ENCODE results near the gene INAFM2.

The INAFM2 gene

GRCh38 chr15:40328751-40329150 is 5.3 kb downstream of the INAFM2 start:
- DNase-seq (ENCODE audit: low read depth in 2 of 2), result no peak

GRCh38 chr15:40329804-40330203 is 6.3 kb downstream of the INAFM2 start:
- DNase-seq (ENCODE audit: low read depth in 2 of 2), result no peak

- DNase-seq (ENCODE audit: low read depth in 2 of 2), result no peak
Observed at GRCh38 chr15:40330368-40330836, 6.9 kb downstream of the INAFM2 start.

GRCh38 chr15:40331026-40331425 is 7.5 kb downstream of the INAFM2 start:
- no peak for DNase-seq (ENCODE audit: low read depth in 2 of 2)

- DNase-seq (ENCODE audit: low read depth in 2 of 2), result no peak
Observed at GRCh38 chr15:40331637-40332036, 8.1 kb downstream of the INAFM2 start.

- no peak for DNase-seq (ENCODE audit: low read depth in 2 of 2)
Observed at GRCh38 chr15:40332113-40332781, 8.8 kb downstream of the INAFM2 start.

GRCh38 chr15:40333922-40334492 is 10.5 kb downstream of the INAFM2 start:
- no peak for DNase-seq (ENCODE audit: low read depth in 2 of 2)

GRCh38 chr15:40334541-40334940 is 11.0 kb downstream of the INAFM2 start:
- no peak for DNase-seq (ENCODE audit: low read depth in 2 of 2)

- DNase-seq (ENCODE audit: low read depth in 2 of 2), result no peak
Observed at GRCh38 chr15:40334941-40335795, 11.7 kb downstream of the INAFM2 start.

GRCh38 chr15:40335938-40336743 is 12.6 kb downstream of the INAFM2 start:
- no peak for DNase-seq (ENCODE audit: low read depth in 2 of 2)

- no peak for DNase-seq (ENCODE audit: low read depth in 2 of 2)
Observed at GRCh38 chr15:40336744-40337122, 13.2 kb downstream of the INAFM2 start.

GRCh38 chr15:40337597-40337996 is 14.1 kb downstream of the INAFM2 start:
- DNase-seq (ENCODE audit: low read depth in 2 of 2), result no peak

GRCh38 chr15:40338041-40338657 is 14.7 kb downstream of the INAFM2 start:
- peak; percentile 56 to 82 for DNase-seq (ENCODE audit: low read depth in 2 of 2)

GRCh38 chr15:40338921-40339620 is 15.6 kb downstream of the INAFM2 start:
- no peak for DNase-seq (ENCODE audit: low read depth in 2 of 2)

GRCh38 chr15:40339621-40339945 is 16.1 kb downstream of the INAFM2 start:
- DNase-seq (ENCODE audit: low read depth in 2 of 2), result no peak

GRCh38 chr15:40340038-40340739 is 16.7 kb downstream of the INAFM2 start:
- DNase-seq (ENCODE audit: low read depth in 2 of 2), result no peak

- no peak for DNase-seq (ENCODE audit: low read depth in 2 of 2)
Observed at GRCh38 chr15:40340740-40341400, 17.4 kb downstream of the INAFM2 start, which contains the start of gene CCDC9B. TSS of gene CCDC9B (minus strand) at chr15:40340939. CDS start at chr15:40340819, 120 bp downstream.

- DNase-seq (ENCODE audit: low read depth in 2 of 2), result no peak
Observed at GRCh38 chr15:40342416-40343320, 19.2 kb downstream of the INAFM2 start.

GRCh38 chr15:40343512-40343911 is 20.0 kb downstream of the INAFM2 start:
- DNase-seq (ENCODE audit: low read depth in 2 of 2), result no peak
